ENCODE measurements around the gene TCHH.

The TCHH gene

GRCh38 chr1:152067150-152067549 is 48.1 kb downstream of the TCHH start:
- no peak for DNase-seq

GRCh38 chr1:152061952-152062351 is 53.3 kb downstream of the TCHH start:
- no peak for DNase-seq

All from NCI-H524 (cell line).